A549 (cell line): ENCODE data around the gene ARAP1. TPM values are rescaled to one million over a fixed set of nuclear protein-coding genes. Genes with fewer than 3 reads are reported as not detected.

ENCODE experiments used
- ATAC-seq, 2 experiments: fragments of 200-7000 bp in 1 of 2; fragments of >200 bp in 1 of 2; cut with Nextera tagmentation in 1 of 2; cut with Tn5 transposase in 1 of 2; 3 replicates each; pipeline versions ENCODE4 v1.8.0 to v1.9.1; 2018 to 2020; ENCODE audit warnings: mild to moderate bottlenecking in 1 of 2, moderate library complexity in 1 of 2
- CTCF ChIA-PET: fragments of 300-600 bp; sonication (Branson Sonifier 250); formaldehyde crosslinking; extraction: SDS; loops from one replicate; lab custom pipeline; 2021; ENCODE audit warnings: antibody characterized with exemption, inconsistent platforms; lab: Yijun Ruan, JAX
- POLR2A ChIA-PET: fragments of 350-600 bp; formaldehyde crosslinking; extraction: SDS; loops from one replicate; lab custom pipeline; 2021; ENCODE audit warnings: antibody characterized with exemption, inconsistent platforms; lab: Yijun Ruan, JAX
- DNase-seq, 2 experiments: peaks; one replicate each; pipeline versions ENCODE4 v3.0.0 to v3.0.0-alpha.2; 2011 to 2016; ENCODE audit warnings: low read depth in 1 of 2, low spot score in 1 of 2
- FAIRE-seq: peaks from 2 replicates; lab custom pipeline; 2011; peaks lifted over from hg19 to GRCh38; lab: Jason Lieb, UNC
- H3K27ac ChIP-seq, 2 experiments: fragments of >200 bp; sonication (Bioruptor Twin); formaldehyde crosslinking; 3 replicates each; pipeline ENCODE4 v1.5.1; 2016 to 2017
- H3K4me1 ChIP-seq: fragments of >200 bp; sonication (Bioruptor Twin); formaldehyde crosslinking; 3 replicates; pipeline ENCODE4 v1.6.1; 2016
- H3K4me2 ChIP-seq: fragments of >200 bp; sonication (Bioruptor Twin); formaldehyde crosslinking; 3 replicates; pipeline ENCODE4 v1.6.1; 2016
- H3K4me3 ChIP-seq: fragments of >200 bp; sonication (Bioruptor Twin); formaldehyde crosslinking; 3 replicates; pipeline ENCODE4 v1.5.1; 2016
- H3K9me3 ChIP-seq: fragments of >200 bp; sonication (Bioruptor Twin); formaldehyde crosslinking; 3 replicates; pipeline ENCODE4 v1.6.1; 2016
- CBX2 ChIP-seq: fragments of 200-600 bp; sonication (generic); IDR thresholded peaks from 2 replicates; pipeline ENCODE4 v1.6.1; 2016; ENCODE audit warnings: low read depth, mild to moderate bottlenecking, borderline replicate concordance
- EHF ChIP-seq: fragments of 250-450 bp; sonication (Bioruptor Pico); IDR thresholded peaks from 2 replicates; pipeline ENCODE4 v1.5.0; 2020; ENCODE audit warnings: mild to moderate bottlenecking
- FOXS1 ChIP-seq: fragments of 250-450 bp; sonication (Bioruptor Pico); IDR thresholded peaks from 2 replicates; pipeline ENCODE4 v1.5.0; 2020; ENCODE audit warnings: mild to moderate bottlenecking, moderate library complexity
- HES2 ChIP-seq: fragments of >200 bp; sonication (Bioruptor Twin); formaldehyde crosslinking; IDR thresholded peaks from 2 replicates; pipeline ENCODE4 v1.6.1; 2016
- HMGXB4 ChIP-seq: fragments of 250-450 bp; sonication (Bioruptor Pico); IDR thresholded peaks from 2 replicates; pipeline ENCODE4 v1.5.0; 2021; ENCODE audit warnings: mild to moderate bottlenecking, moderate library complexity, borderline replicate concordance
- KDM1A ChIP-seq: fragments of 200-600 bp; sonication (generic); IDR thresholded peaks from 2 replicates; pipeline ENCODE4 v1.6.1; 2016; ENCODE audit warnings: low read depth, mild to moderate bottlenecking
- KDM5A ChIP-seq: fragments of 200-600 bp; sonication (generic); IDR thresholded peaks from 2 replicates; pipeline ENCODE4 v1.6.1; 2016; ENCODE audit warnings: antibody characterized with exemption, mild to moderate bottlenecking
- MAFK ChIP-seq: fragments of 450-650 bp; IDR thresholded peaks from 2 replicates; pipeline ENCODE4 v1.6.1; 2014; ENCODE audit not compliant: partially characterized antibody
- POLR2A ChIP-seq: IDR thresholded peaks from 2 replicates; pipeline ENCODE4 v1.6.1; 2012; ENCODE audit warnings: mild to moderate bottlenecking, low read length
- RAD21 ChIP-seq, 2 experiments: fragments of >200 bp in 1 of 2; sonication (Bioruptor Twin) in 1 of 2; formaldehyde crosslinking in 1 of 2; IDR thresholded peaks in 1 of 2; conservative IDR thresholded peaks in 1 of 2; 2 replicates in 1 of 2; 3 replicates in 1 of 2; pipeline ENCODE4 v1.6.1; 2012 to 2018; ENCODE audit warnings: inconsistent platforms in 1 of 2
- RCOR1 ChIP-seq: fragments of 150-350 bp; IDR thresholded peaks from 2 replicates; pipeline ENCODE4 v1.6.1; 2014; ENCODE audit warnings: antibody characterized with exemption, low read length, low read depth
- RNF2 ChIP-seq: fragments of 200-600 bp; sonication (generic); IDR thresholded peaks from 2 replicates; pipeline ENCODE4 v1.6.1; 2016; ENCODE audit warnings: low read depth, mild to moderate bottlenecking, antibody characterized with exemption, moderate library complexity, borderline replicate concordance
- ZSCAN20 ChIP-seq: fragments of 250-450 bp; sonication (Bioruptor Pico); IDR thresholded peaks from 2 replicates; pipeline ENCODE4 v1.8.0; 2022; ENCODE audit warnings: mild to moderate bottlenecking, moderate library complexity
- WGBS: methylation state at CpG from one replicate; pipeline ENCODE4 v1.1.6; 2017; ENCODE audit errors: missing lambda C conversion rate; 5-methylcytosine and 5-hydroxymethylcytosine counted together
- polyA plus RNA-seq, 4 experiments: library from polyadenylated mRNA; depleted of rRNA in 3 of 4; stranded (reverse); fragments of >200 nt; fragmentation: RNase III in 1 of 4; extraction: RNeasy Plus Mini Kit Qiagen cat#74134 plus additional on column Dnase treatment in 1 of 4; gene quantifications; 2 replicates in 3 of 4; 3 replicates in 1 of 4; pipeline ENCODE4 v1.2.3, GENCODE V29; 2011 to 2017
- TF ChIP-seq, protein P1 (sequence below): fragments of 200-600 bp; sonication (generic); IDR thresholded peaks from 2 replicates; pipeline ENCODE4 v1.6.1; 2016; ENCODE audit warnings: antibody characterized with exemption, mild to moderate bottlenecking, moderate library complexity

ARAP1 gene
- polyA plus RNA-seq, 2 of the 4 experiments (the other 2 are of a cell fraction): 29.5 to 30.1 TPM

DNA sequence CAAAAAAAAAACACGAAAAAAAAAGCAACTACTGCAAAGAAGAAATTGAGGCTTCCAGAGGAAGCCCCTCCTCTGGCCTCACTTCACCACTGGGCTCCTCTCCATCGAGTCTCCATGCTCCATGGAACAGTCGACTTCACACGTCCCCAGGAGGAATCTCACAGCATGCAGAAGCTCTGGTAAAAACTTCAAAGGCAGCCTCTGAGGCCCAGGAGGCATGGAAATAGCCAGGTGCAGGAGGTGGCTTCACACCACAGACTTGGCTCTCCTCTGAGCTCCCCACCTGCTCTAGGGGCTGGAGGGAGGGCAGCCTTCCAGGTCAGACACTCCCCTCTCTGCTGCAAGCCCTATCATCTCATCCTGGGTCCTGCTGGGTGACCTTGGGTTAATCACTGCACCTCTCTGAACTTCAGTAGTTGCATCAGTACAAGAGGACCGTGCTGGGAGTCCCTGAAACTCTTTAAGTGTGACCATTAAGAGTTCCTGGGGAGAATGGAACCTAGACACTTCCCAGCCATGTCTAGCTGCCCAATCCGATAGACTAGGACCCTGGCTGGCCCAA is 86.2 kb downstream of the ARAP1 start (continued):
- no peak for TF ChIP-seq HMGXB4 (CRISPR knock-in tag)
- no peak for TF ChIP-seq KDM1A

- 35% methylated on average over 5 of the region's 5 CpGs for WGBS
- Histone ChIP-seq H3K4me1 (no peaks in the 10 kb centered on the region), H3K27ac (no peak overlapping the region), H3K4me3 (no peak overlapping the region), H3K4me2 (no peak overlapping the region), H3K9me3 (peaks cover under 1% of the 10 kb centered on the region; the same call in 2 of the 3 replicates)
- TF ChIP-seq CBX2 (no peak), RCOR1 (no peak), POLR2A (no peak), MAFK (no peak), ZSCAN20 (CRISPR knock-in tag) (no peak)
- ChIA-PET POLR2A (no interaction called here), CTCF (interaction anchor here (1.0 kb wide), 2 partner anchors 19 to 75 kb away, joined by 3 read pairs; no protein-coding TSS in a partner anchor)
- no peak for ATAC-seq
- FAIRE-seq: no peak
- no peak for DNase-seq
Observed at GRCh38 chr11:72662036-72662435, 90.2 kb downstream of the ARAP1 start.

GRCh38 chr11:72661486-72661885 is 90.7 kb downstream of the ARAP1 start:
- no peak for FAIRE-seq
- Histone ChIP-seq H3K4me1 (no peaks in the 10 kb centered on the region), H3K4me2 (no peak overlapping the region), H3K4me3 (no peak overlapping the region), H3K27ac (no peak overlapping the region), H3K9me3 (no peaks in the 10 kb centered on the region)
- no peak for DNase-seq
- POLR2A ChIA-PET: no interaction called here
- 0 out of 6 replicates have a peak, but pooled peaks of 1 of the 2 experiments have one; percentile 20 for ATAC-seq
- WGBS: 57% methylated on average over 9 of the region's 9 CpGs
- CTCF ChIA-PET: interaction anchor here (1.4 to 3.3 kb wide), 3 partner anchors 18 to 190 kb away, joined by 6 to 11 read pairs (median 7); no protein-coding TSS in a partner anchor
- TF ChIP-seq HES2 (no peak), RAD21 (conservative IDR thresholded peaks at IDR 0.05 in 1 of 2, IDR thresholded peaks at IDR 0.05 in 1 of 2) (no peak), RNF2 (no peak), EHF (CRISPR knock-in tag) (no peak), KDM5A (no peak), FOXS1 (no peak)
- TF ChIP-seq, protein P1, sequence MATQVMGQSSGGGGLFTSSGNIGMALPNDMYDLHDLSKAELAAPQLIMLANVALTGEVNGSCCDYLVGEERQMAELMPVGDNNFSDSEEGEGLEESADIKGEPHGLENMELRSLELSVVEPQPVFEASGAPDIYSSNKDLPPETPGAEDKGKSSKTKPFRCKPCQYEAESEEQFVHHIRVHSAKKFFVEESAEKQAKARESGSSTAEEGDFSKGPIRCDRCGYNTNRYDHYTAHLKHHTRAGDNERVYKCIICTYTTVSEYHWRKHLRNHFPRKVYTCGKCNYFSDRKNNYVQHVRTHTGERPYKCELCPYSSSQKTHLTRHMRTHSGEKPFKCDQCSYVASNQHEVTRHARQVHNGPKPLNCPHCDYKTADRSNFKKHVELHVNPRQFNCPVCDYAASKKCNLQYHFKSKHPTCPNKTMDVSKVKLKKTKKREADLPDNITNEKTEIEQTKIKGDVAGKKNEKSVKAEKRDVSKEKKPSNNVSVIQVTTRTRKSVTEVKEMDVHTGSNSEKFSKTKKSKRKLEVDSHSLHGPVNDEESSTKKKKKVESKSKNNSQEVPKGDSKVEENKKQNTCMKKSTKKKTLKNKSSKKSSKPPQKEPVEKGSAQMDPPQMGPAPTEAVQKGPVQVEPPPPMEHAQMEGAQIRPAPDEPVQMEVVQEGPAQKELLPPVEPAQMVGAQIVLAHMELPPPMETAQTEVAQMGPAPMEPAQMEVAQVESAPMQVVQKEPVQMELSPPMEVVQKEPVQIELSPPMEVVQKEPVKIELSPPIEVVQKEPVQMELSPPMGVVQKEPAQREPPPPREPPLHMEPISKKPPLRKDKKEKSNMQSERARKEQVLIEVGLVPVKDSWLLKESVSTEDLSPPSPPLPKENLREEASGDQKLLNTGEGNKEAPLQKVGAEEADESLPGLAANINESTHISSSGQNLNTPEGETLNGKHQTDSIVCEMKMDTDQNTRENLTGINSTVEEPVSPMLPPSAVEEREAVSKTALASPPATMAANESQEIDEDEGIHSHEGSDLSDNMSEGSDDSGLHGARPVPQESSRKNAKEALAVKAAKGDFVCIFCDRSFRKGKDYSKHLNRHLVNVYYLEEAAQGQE: no peak
